HG02970 (cell line): ENCODE measurements around the gene OPN1MW.
"Not testable (repeated sequence)": the region's sequence is repeated elsewhere in the genome, so short reads cannot be mapped to it uniquely, and the experiment has no call there.

Experiments
- ATAC-seq: cut with Tn5 transposase; IDR thresholded peaks from one replicate; pipeline ENCODE4 v1.9.1; 2021; ENCODE audit warnings: mild to moderate bottlenecking, moderate library complexity, moderate number of reproducible peaks; ENCODE audit not compliant: unreplicated experiment, low FRiP score

The OPN1MW gene

GRCh38 chrX:154209670-154210418, 27.4 kb downstream of the OPN1MW start:
- not testable (repeated sequence) for ATAC-seq

- ATAC-seq: not testable (repeated sequence)
Measured at GRCh38 chrX:154211057-154211456, 28.7 kb downstream of the OPN1MW start.

- ATAC-seq: not testable (repeated sequence)
Measured at GRCh38 chrX:154211499-154211898, 29.1 kb downstream of the OPN1MW start.

- ATAC-seq: not testable (repeated sequence)
Measured at GRCh38 chrX:154219456-154219855, 37.1 kb downstream of the OPN1MW start, which contains the start of gene OPN1MW2. TSS of gene OPN1MW2 (plus strand) at chrX:154219756. CDS start at chrX:154219816, 60 bp downstream.

GRCh38 chrX:154225292-154225691, 42.9 kb downstream of the OPN1MW start:
- not testable (repeated sequence) for ATAC-seq

- not testable (repeated sequence) for ATAC-seq
Measured at GRCh38 chrX:154226706-154227105, 44.3 kb downstream of the OPN1MW start.

- not testable (repeated sequence) for ATAC-seq
Measured at GRCh38 chrX:154231443-154231842, 49.0 kb downstream of the OPN1MW start.

GRCh38 chrX:154233620-154234019, 51.2 kb downstream of the OPN1MW start:
- not testable (repeated sequence) for ATAC-seq

GRCh38 chrX:154238939-154239559, 56.7 kb downstream of the OPN1MW start:
- not testable (repeated sequence) for ATAC-seq

- ATAC-seq: not testable (repeated sequence)
Measured at GRCh38 chrX:154239982-154240503, 57.6 kb downstream of the OPN1MW start.
